GM23338 (cell line): ENCODE results near the gene EFNB2. TPM values are rescaled to one million over a fixed set of nuclear protein-coding genes. Genes with fewer than 3 reads are reported as not detected.

Source experiments
- ATAC-seq: fragments of 200-7000 bp; cut with Tn5 transposase; 3 replicates; pipeline ENCODE4 v1.9.1; 2020
- DNase-seq: peaks from one replicate; pipeline ENCODE4 v3.0.0-alpha.2; 2015; ENCODE audit warnings: low spot score
- H2AFZ ChIP-seq: fragments of 200-600 bp; sonication (generic); 2 replicates; pipeline ENCODE4 v1.8.0; 2016; ENCODE audit warnings: antibody characterized with exemption, mild to moderate bottlenecking, moderate library complexity
- H3F3A ChIP-seq: fragments of 200-600 bp; sonication (generic); replicated peaks from 2 replicates; pipeline ENCODE4 v1.8.0; 2017; ENCODE audit warnings: antibody characterized with exemption, mixed run types, low read depth
- H3K27ac ChIP-seq: fragments of 200-600 bp; sonication (generic); 2 replicates; pipeline ENCODE4 v1.6.1; 2016; ENCODE audit warnings: low read depth
- H3K27me3 ChIP-seq: fragments of 200-600 bp; sonication (generic); 2 replicates; pipeline ENCODE4 v1.8.0; 2016; ENCODE audit warnings: mild to moderate bottlenecking, mixed run types, moderate library complexity; ENCODE audit not compliant: insufficient read depth
- H3K36me3 ChIP-seq: fragments of 200-600 bp; sonication (generic); 2 replicates; pipeline ENCODE4 v1.8.0; 2016; ENCODE audit warnings: mild to moderate bottlenecking; ENCODE audit not compliant: insufficient read depth
- H3K4me1 ChIP-seq: fragments of 200-600 bp; sonication (generic); 2 replicates; pipeline ENCODE4 v1.8.0; 2016; ENCODE audit warnings: mild to moderate bottlenecking, moderate library complexity; ENCODE audit not compliant: insufficient read depth
- H3K4me2 ChIP-seq: fragments of 200-600 bp; sonication (generic); 2 replicates; pipeline ENCODE4 v1.7.1; 2017; ENCODE audit warnings: mixed run types
- H3K4me3 ChIP-seq: fragments of 200-600 bp; sonication (generic); 2 replicates; pipeline ENCODE4 v1.6.1; 2016; ENCODE audit warnings: mixed run types
- H3K79me2 ChIP-seq: fragments of 200-600 bp; sonication (generic); replicated peaks from 2 replicates; pipeline ENCODE4 v1.8.0; 2017; ENCODE audit warnings: mild to moderate bottlenecking; ENCODE audit not compliant: insufficient read depth
- H3K9me2 ChIP-seq: fragments of 200-600 bp; sonication (generic); 2 replicates; pipeline ENCODE4 v1.8.0; 2017; ENCODE audit not compliant: insufficient read depth
- H4K20me1 ChIP-seq: fragments of 200-600 bp; sonication (generic); replicated peaks from 2 replicates; pipeline ENCODE4 v1.8.0; 2017; ENCODE audit warnings: mild to moderate bottlenecking; ENCODE audit not compliant: insufficient read depth
- H3K27ac Mint-ChIP-seq: 2 replicates; pipeline ENCODE4 v1.8.0; 2020; ENCODE audit warnings: inconsistent platforms, mild to moderate bottlenecking, moderate library complexity, mixed read lengths
- H3K27me3 Mint-ChIP-seq: 3 replicates; pipeline ENCODE4 v1.8.0; 2022; ENCODE audit warnings: low read depth, mild to moderate bottlenecking, moderate library complexity, mixed read lengths, inconsistent platforms; ENCODE audit not compliant: insufficient read depth, poor library complexity
- H3K36me3 Mint-ChIP-seq: 3 replicates; pipeline ENCODE4 v1.8.0; 2021; ENCODE audit warnings: low read depth, mild to moderate bottlenecking, inconsistent platforms, moderate library complexity, mixed read lengths
- H3K4me1 Mint-ChIP-seq: 3 replicates; pipeline ENCODE4 v1.8.0; 2020; ENCODE audit warnings: mild to moderate bottlenecking, inconsistent platforms, mixed read lengths
- H3K4me3 Mint-ChIP-seq: 3 replicates; pipeline ENCODE4 v1.8.0; 2021; ENCODE audit warnings: moderate library complexity, mild to moderate bottlenecking, inconsistent platforms, mixed read lengths
- H3K9me3 Mint-ChIP-seq: 3 replicates; pipeline ENCODE4 v1.8.0; 2020; ENCODE audit warnings: moderate library complexity, mild to moderate bottlenecking, inconsistent platforms, mixed read lengths
- CREB1 ChIP-seq: fragments of 250-450 bp; sonication (Bioruptor Pico); IDR thresholded peaks from 2 replicates; pipeline ENCODE4 v1.5.0; 2020; ENCODE audit warnings: low read depth, mild to moderate bottlenecking, moderate library complexity
- EZH2 ChIP-seq: fragments of 200-600 bp; sonication (generic); IDR thresholded peaks from one replicate; pipeline ENCODE4 v1.8.0; 2017; ENCODE audit warnings: antibody characterized with exemption, mild to moderate bottlenecking, low read depth; ENCODE audit not compliant: unreplicated experiment
- EZH2phosphoT487 ChIP-seq: fragments of 200-600 bp; sonication (generic); IDR thresholded peaks from one replicate; pipeline ENCODE4 v1.8.1; 2018; ENCODE audit warnings: antibody characterized with exemption; ENCODE audit not compliant: unreplicated experiment
- NANOG ChIP-seq: IDR thresholded peaks from 2 replicates; pipeline ENCODE4 v1.6.1; 2016; ENCODE audit warnings: antibody characterized with exemption, borderline replicate concordance
- STAT1 ChIP-seq: IDR thresholded peaks from one replicate; pipeline ENCODE4 v1.6.1; 2016; ENCODE audit warnings: antibody characterized with exemption; ENCODE audit not compliant: unreplicated experiment
- ZNF114 ChIP-seq: fragments of 250-450 bp; sonication (Bioruptor Pico); IDR thresholded peaks from 2 replicates; pipeline ENCODE4 v1.5.0; 2020; ENCODE audit warnings: mild to moderate bottlenecking, moderate library complexity
- ZNF331 ChIP-seq: fragments of 250-450 bp; sonication (Bioruptor Pico); IDR thresholded peaks from 2 replicates; pipeline ENCODE4 v1.5.0; 2020; ENCODE audit warnings: low read depth, mild to moderate bottlenecking, moderate library complexity
- polyA plus RNA-seq: library from polyadenylated mRNA; unstranded; fragments of >200 nt; fragmentation: Nextera tagmentation; extraction: Ambion mirVana; gene quantifications from 2 replicates; pipeline ENCODE4 v1.2.1, GENCODE V29; 2016
- total RNA-seq: library from RNA; depleted of rRNA; stranded (reverse); fragments of >200 nt; shearing (Covaris generic); gene quantifications from 2 replicates; pipeline ENCODE4 v1.2.3, GENCODE V29; 2014
- TF ChIP-seq, protein P1 (sequence below): IDR thresholded peaks from one replicate; pipeline ENCODE4 v1.6.1; 2018; ENCODE audit warnings: antibody characterized with exemption; ENCODE audit not compliant: unreplicated experiment
- TF ChIP-seq, protein P2 (sequence below): fragments of 250-450 bp; sonication (Bioruptor Pico); IDR thresholded peaks from 2 replicates; pipeline ENCODE4 v1.5.0; 2020; ENCODE audit warnings: mild to moderate bottlenecking, moderate library complexity

The EFNB2 gene
- total and polyA plus RNA-seq, 2 experiments from 2014 or later = 5.7 to 10.9 TPM

DNA sequence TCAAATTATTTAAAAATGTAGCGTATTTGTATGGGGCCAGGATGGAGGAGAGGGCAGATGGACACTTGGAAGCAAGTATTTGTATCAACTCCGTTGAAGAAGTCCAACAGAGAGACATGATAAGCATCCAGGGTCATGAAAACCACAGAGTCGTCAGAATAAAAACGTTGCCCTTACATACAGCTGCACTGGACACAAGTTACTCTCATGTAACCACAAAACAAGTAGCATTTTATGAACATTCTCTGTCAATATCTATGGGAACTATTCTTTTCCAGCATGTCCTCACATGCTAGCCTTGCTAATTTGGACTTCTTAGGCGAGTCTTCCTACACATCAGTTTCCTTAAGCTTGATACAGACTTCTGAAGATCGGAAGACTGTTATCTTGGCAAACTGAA, 35.0 kb downstream of the EFNB2 start:
- Histone ChIP-seq H3K27ac (no peak overlapping the region), H3K27me3 (no peaks in the 10 kb centered on the region), H3K4me2 (no peak overlapping the region), H2AFZ (no peak overlapping the region), H3K36me3 (no peaks in the 10 kb centered on the region), H3F3A (no peaks in the 10 kb centered on the region), H3K4me3 (no peak overlapping the region), H3K79me2 (peaks cover 50% of the 10 kb centered on the region), H3K4me1 (peaks cover 46% of the 10 kb centered on the region), H4K20me1 (no peaks in the 10 kb centered on the region), H3K9me2 (no peaks in the 10 kb centered on the region)
- ATAC-seq = no peak
- Mint-ChIP-seq H3K4me3 (no peak overlapping the region), H3K27ac (no peak overlapping the region; the same call in none of the 2 replicates), H3K27me3 (peaks cover 1% of the 10 kb centered on the region), H3K4me1 (peaks cover 48% of the 10 kb centered on the region), H3K36me3 (no peaks in the 10 kb centered on the region), H3K9me3 (no peaks in the 10 kb centered on the region)
- no peak for TF ChIP-seq EZH2phosphoT487
- TF ChIP-seq ZNF331 (CRISPR knock-in tag) = no peak
- no peak for TF ChIP-seq STAT1
- no peak for DNase-seq

DNA sequence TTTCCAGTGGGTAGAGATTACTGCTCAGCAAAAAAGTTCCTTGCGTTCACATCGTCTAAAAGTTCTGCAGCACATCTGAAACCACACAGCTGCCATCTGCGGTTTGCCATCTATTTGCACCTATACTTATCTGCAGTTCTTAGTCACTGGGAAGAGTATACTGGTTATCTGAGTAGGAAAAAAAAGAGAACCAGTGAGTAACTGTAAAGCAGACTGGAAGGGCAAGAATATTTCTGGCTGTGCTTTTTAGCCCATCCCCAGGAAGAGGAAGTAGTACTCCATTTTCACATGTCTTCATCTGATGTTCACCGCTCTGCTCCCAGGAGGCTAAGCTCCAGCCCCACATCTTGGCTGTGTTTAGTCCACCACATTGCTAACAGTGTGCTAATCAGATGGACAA, 35.6 kb downstream of the EFNB2 start:
- Mint-ChIP-seq H3K27me3 (peaks cover 1% of the 10 kb centered on the region), H3K4me3 (no peak overlapping the region), H3K4me1 (peaks cover 49% of the 10 kb centered on the region), H3K9me3 (no peaks in the 10 kb centered on the region), H3K36me3 (no peaks in the 10 kb centered on the region), H3K27ac (peak overlapping the region; percentile 75; the same call in 1 of the 2 replicates)
- H3K36me3 ChIP-seq = no peaks in the 10 kb centered on the region
- H3K9me2 ChIP-seq = no peaks in the 10 kb centered on the region
- no peaks in the 10 kb centered on the region for H3K27me3 ChIP-seq
- H3K4me3 ChIP-seq = no peak overlapping the region
- H4K20me1 ChIP-seq = no peaks in the 10 kb centered on the region
- no peak overlapping the region for H3K27ac ChIP-seq
- H3K4me1 ChIP-seq = peaks cover 46% of the 10 kb centered on the region
- no peak overlapping the region for H3K4me2 ChIP-seq
- H3F3A ChIP-seq = no peaks in the 10 kb centered on the region
- DNase-seq (no peak), ATAC-seq (no peak)
- TF ChIP-seq, protein P1, sequence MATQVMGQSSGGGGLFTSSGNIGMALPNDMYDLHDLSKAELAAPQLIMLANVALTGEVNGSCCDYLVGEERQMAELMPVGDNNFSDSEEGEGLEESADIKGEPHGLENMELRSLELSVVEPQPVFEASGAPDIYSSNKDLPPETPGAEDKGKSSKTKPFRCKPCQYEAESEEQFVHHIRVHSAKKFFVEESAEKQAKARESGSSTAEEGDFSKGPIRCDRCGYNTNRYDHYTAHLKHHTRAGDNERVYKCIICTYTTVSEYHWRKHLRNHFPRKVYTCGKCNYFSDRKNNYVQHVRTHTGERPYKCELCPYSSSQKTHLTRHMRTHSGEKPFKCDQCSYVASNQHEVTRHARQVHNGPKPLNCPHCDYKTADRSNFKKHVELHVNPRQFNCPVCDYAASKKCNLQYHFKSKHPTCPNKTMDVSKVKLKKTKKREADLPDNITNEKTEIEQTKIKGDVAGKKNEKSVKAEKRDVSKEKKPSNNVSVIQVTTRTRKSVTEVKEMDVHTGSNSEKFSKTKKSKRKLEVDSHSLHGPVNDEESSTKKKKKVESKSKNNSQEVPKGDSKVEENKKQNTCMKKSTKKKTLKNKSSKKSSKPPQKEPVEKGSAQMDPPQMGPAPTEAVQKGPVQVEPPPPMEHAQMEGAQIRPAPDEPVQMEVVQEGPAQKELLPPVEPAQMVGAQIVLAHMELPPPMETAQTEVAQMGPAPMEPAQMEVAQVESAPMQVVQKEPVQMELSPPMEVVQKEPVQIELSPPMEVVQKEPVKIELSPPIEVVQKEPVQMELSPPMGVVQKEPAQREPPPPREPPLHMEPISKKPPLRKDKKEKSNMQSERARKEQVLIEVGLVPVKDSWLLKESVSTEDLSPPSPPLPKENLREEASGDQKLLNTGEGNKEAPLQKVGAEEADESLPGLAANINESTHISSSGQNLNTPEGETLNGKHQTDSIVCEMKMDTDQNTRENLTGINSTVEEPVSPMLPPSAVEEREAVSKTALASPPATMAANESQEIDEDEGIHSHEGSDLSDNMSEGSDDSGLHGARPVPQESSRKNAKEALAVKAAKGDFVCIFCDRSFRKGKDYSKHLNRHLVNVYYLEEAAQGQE = no peak
- no peak for TF ChIP-seq CREB1
- TF ChIP-seq ZNF331 (CRISPR knock-in tag) = no peak
- no peak for TF ChIP-seq NANOG
- TF ChIP-seq EZH2 = no peak
- TF ChIP-seq, protein P2, sequence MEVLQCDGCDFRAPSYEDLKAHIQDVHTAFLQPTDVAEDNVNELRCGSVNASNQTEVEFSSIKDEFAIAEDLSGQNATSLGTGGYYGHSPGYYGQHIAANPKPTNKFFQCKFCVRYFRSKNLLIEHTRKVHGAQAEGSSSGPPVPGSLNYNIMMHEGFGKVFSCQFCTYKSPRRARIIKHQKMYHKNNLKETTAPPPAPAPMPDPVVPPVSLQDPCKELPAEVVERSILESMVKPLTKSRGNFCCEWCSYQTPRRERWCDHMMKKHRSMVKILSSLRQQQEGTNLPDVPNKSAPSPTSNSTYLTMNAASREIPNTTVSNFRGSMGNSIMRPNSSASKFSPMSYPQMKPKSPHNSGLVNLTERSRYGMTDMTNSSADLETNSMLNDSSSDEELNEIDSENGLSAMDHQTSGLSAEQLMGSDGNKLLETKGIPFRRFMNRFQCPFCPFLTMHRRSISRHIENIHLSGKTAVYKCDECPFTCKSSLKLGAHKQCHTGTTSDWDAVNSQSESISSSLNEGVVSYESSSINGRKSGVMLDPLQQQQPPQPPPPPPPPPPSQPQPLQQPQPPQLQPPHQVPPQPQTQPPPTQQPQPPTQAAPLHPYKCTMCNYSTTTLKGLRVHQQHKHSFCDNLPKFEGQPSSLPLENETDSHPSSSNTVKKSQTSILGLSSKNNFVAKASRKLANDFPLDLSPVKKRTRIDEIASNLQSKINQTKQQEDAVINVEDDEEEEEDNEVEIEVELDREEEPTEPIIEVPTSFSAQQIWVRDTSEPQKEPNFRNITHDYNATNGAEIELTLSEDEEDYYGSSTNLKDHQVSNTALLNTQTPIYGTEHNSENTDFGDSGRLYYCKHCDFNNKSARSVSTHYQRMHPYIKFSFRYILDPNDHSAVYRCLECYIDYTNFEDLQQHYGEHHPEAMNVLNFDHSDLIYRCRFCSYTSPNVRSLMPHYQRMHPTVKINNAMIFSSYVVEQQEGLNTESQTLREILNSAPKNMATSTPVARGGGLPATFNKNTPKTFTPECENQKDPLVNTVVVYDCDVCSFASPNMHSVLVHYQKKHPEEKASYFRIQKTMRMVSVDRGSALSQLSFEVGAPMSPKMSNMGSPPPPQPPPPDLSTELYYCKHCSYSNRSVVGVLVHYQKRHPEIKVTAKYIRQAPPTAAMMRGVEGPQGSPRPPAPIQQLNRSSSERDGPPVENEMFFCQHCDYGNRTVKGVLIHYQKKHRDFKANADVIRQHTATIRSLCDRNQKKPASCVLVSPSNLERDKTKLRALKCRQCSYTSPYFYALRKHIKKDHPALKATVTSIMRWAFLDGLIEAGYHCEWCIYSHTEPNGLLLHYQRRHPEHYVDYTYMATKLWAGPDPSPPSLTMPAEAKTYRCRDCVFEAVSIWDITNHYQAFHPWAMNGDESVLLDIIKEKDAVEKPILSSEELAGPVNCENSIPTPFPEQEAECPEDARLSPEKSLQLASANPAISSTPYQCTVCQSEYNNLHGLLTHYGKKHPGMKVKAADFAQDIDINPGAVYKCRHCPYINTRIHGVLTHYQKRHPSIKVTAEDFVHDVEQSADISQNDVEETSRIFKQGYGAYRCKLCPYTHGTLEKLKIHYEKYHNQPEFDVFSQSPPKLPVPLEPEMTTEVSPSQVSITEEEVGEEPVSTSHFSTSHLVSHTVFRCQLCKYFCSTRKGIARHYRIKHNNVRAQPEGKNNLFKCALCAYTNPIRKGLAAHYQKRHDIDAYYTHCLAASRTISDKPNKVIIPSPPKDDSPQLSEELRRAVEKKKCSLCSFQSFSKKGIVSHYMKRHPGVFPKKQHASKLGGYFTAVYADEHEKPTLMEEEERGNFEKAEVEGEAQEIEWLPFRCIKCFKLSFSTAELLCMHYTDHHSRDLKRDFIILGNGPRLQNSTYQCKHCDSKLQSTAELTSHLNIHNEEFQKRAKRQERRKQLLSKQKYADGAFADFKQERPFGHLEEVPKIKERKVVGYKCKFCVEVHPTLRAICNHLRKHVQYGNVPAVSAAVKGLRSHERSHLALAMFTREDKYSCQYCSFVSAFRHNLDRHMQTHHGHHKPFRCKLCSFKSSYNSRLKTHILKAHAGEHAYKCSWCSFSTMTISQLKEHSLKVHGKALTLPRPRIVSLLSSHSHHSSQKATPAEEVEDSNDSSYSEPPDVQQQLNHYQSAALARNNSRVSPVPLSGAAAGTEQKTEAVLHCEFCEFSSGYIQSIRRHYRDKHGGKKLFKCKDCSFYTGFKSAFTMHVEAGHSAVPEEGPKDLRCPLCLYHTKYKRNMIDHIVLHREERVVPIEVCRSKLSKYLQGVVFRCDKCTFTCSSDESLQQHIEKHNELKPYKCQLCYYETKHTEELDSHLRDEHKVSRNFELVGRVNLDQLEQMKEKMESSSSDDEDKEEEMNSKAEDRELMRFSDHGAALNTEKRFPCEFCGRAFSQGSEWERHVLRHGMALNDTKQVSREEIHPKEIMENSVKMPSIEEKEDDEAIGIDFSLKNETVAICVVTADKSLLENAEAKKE (CRISPR knock-in tag) = no peak
- TF ChIP-seq STAT1 = no peak
- TF ChIP-seq EZH2phosphoT487 = no peak
- TF ChIP-seq ZNF114 (CRISPR knock-in tag) = no peak
- no peak overlapping the region for H2AFZ ChIP-seq
- H3K79me2 ChIP-seq = peaks cover 45% of the 10 kb centered on the region
